ENCODE results near the gene CNOT4.
"Not testable (repeated sequence)": the region's sequence is repeated elsewhere in the genome, so short reads cannot be mapped to it uniquely, and the experiment has no call there.

The CNOT4 gene

DNA sequence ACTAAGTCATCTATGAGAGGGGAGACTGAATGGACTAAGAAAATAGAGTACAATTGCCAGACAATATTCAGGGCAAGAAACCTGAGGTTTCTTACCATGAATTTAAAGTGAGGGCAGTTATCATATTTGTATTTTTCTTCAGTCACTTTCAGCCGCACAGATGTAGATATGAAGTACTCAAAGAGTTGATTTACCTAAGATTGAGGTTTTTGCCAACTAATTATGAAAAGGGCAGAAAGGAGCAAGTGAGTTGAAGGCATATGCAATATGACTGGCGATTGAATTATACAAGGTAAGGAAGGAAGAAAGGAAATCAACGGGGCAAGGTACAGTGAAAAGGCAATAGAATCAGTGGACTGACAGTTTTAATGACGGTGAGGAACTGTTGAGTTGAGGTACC, 17.8 kb downstream of the CNOT4 start:
- H3K36me3 Mint-ChIP-seq (ENCODE audit: low read depth), result peaks cover 3% of the 10 kb centered on the region
- H3K27ac Mint-ChIP-seq, result no peak overlapping the region
- peaks cover 18% of the 10 kb centered on the region for H3K4me1 Mint-ChIP-seq (ENCODE audit: low read depth)
- H3K27me3 Mint-ChIP-seq, result no peaks in the 10 kb centered on the region
- H3K9me3 Mint-ChIP-seq, result no peaks in the 10 kb centered on the region
- H3K4me3 Mint-ChIP-seq, result no peak overlapping the region

DNA sequence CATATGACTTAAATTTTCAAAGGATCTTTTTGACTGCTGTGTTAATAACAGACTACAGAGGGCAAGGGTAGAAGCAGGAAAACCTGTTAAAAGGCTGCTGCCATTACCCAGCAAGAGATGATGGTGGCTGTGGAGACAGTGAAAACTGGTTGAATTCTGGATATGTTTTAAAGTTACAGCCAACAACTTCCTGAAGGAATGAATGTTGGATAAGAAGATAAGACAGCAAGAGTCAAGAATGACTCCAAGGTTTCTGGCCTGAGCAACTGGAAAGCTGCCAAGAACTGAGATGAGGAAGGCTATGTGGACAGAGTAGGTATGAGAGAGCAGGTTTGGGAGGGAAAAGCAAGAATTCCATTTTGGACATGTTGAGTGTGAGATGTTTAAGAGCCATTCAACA, 19.1 kb downstream of the CNOT4 start:
- Mint-ChIP-seq H3K36me3 (ENCODE audit: low read depth) (peaks cover 3% of the 10 kb centered on the region), H3K4me1 (ENCODE audit: low read depth) (peaks cover 22% of the 10 kb centered on the region), H3K9me3 (no peaks in the 10 kb centered on the region), H3K27ac (no peak overlapping the region), H3K27me3 (no peaks in the 10 kb centered on the region), H3K4me3 (no peak overlapping the region)

- H3K27me3 Mint-ChIP-seq, result no peaks in the 10 kb centered on the region
- no peak overlapping the region for H3K27ac Mint-ChIP-seq
- no peaks in the 10 kb centered on the region for H3K9me3 Mint-ChIP-seq
- H3K4me1 Mint-ChIP-seq (ENCODE audit: low read depth), result peaks cover 21% of the 10 kb centered on the region
- peaks cover 3% of the 10 kb centered on the region for H3K36me3 Mint-ChIP-seq (ENCODE audit: low read depth)
- no peak overlapping the region for H3K4me3 Mint-ChIP-seq
These were observed 20.1 kb downstream of the CNOT4 start for GRCh38 chr7:135489791-135490190.

DNA sequence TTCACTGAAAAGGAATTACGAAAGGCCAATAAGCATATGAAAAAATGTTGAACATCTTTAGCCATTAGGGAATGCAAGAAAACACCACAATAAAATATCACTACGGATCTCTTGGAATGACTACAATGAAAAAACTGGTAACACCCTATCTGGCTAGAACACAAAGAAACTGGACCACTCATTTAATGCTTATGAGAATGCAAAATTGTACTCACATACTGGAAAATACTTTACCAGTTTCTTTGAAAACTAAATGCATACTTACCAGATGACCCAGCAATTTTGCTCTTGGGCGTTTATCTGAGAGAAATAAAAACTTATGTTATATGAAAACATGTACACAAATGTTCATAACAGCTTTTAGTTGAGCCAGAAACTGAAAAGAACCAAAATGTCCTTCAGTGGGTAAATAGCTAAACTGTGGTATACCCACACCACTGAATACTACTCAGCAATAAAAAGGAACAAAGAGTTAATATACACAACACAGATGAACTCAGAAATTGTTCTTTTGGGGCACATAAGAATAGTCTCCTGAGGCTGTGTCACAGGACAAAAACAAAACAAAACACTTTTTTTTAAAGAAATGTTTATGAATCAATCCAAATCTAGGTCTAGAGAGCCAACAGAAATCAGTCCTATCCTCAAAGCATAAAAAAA, 23.5 kb downstream of the CNOT4 start:
- Mint-ChIP-seq H3K9me3 (no peaks in the 10 kb centered on the region), H3K36me3 (ENCODE audit: low read depth) (peaks cover 12% of the 10 kb centered on the region), H3K4me3 (no peak overlapping the region), H3K4me1 (ENCODE audit: low read depth) (peaks cover 24% of the 10 kb centered on the region), H3K27me3 (no peaks in the 10 kb centered on the region), H3K27ac (peak overlapping the region; percentile 64)

DNA sequence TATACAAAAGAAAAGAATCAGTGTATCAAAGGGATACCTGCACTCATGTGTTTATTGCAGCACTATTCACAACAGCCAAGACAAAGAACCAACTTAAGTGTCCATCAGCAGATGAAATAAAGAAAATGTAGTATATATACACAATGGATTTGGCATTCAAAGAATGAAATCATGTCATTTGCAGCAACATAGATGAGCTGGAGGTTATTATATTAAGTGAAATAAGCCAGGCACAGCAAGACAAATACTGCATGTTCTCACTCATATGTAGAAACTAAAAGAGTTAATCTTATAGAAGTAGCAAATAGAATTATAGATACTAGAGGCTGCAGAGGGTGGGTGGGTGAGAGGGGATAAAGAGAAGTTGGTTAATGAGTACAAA, 28.3 kb downstream of the CNOT4 start:
- H3K36me3 Mint-ChIP-seq (ENCODE audit: low read depth), result peaks cover 28% of the 10 kb centered on the region
- no peak overlapping the region for H3K4me3 Mint-ChIP-seq
- no peak overlapping the region for H3K27ac Mint-ChIP-seq
- no peaks in the 10 kb centered on the region for H3K9me3 Mint-ChIP-seq
- no peaks in the 10 kb centered on the region for H3K27me3 Mint-ChIP-seq
- peaks cover 37% of the 10 kb centered on the region for H3K4me1 Mint-ChIP-seq (ENCODE audit: low read depth)

- Mint-ChIP-seq H3K27me3 (no peaks in the 10 kb centered on the region), H3K27ac (no peak overlapping the region), H3K4me3 (no peak overlapping the region), H3K36me3 (ENCODE audit: low read depth) (peaks cover 28% of the 10 kb centered on the region), H3K4me1 (ENCODE audit: low read depth) (peaks cover 32% of the 10 kb centered on the region), H3K9me3 (no peaks in the 10 kb centered on the region)
These were observed 28.8 kb downstream of the CNOT4 start for GRCh38 chr7:135480966-135481597.

DNA sequence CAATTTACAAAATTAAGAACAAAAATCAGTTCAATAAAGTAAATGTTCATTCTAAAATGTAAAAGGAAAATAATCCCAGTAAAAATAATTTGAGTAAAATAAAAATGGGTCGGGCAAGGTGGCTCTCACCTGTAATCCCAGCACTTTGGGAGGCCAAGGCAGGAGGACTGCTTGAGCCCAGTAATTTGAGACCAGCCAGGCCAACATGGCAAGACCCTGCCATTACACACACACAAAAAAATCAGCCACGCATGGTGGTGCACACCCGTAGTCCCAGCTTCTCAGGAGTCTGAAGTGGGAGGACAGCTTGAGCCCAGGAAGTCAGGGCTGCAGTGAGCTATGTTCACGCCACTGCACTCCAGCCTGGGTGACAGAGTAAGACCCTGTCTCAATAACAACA, 34.4 kb downstream of the CNOT4 start:
- peaks cover 19% of the 10 kb centered on the region for H3K36me3 Mint-ChIP-seq (ENCODE audit: low read depth)
- peaks cover 17% of the 10 kb centered on the region for H3K4me1 Mint-ChIP-seq (ENCODE audit: low read depth)
- H3K27me3 Mint-ChIP-seq, result no peaks in the 10 kb centered on the region
- no peak overlapping the region for H3K27ac Mint-ChIP-seq
- H3K9me3 Mint-ChIP-seq, result no peaks in the 10 kb centered on the region
- H3K4me3 Mint-ChIP-seq, result no peak overlapping the region

DNA sequence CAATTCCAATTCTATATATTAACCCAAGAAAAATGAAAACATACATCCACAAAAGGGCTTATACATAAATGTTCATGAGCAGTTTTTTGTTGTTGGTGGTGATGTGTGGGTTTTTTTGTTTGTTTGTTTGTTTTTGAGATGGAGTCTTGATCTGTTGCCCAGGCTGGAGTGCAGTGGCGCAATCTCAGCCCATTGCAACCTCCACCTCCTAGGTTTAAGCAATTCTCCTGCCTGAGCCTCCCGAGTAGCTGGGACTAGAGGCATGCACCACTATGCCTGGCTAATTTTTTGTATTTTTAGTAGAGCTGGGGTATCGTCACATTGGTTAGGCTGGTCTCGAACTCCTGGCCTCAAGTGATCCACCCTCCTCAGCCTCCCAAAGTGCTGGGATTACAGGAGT, 40.2 kb downstream of the CNOT4 start:
- not testable (repeated sequence) for H3K4me3 Mint-ChIP-seq, H3K27ac Mint-ChIP-seq, H3K9me3 Mint-ChIP-seq, H3K27me3 Mint-ChIP-seq
- Mint-ChIP-seq H3K4me1 (ENCODE audit: low read depth) (peaks cover 17% of the 10 kb centered on the region), H3K36me3 (ENCODE audit: low read depth) (peaks cover 29% of the 10 kb centered on the region)

DNA sequence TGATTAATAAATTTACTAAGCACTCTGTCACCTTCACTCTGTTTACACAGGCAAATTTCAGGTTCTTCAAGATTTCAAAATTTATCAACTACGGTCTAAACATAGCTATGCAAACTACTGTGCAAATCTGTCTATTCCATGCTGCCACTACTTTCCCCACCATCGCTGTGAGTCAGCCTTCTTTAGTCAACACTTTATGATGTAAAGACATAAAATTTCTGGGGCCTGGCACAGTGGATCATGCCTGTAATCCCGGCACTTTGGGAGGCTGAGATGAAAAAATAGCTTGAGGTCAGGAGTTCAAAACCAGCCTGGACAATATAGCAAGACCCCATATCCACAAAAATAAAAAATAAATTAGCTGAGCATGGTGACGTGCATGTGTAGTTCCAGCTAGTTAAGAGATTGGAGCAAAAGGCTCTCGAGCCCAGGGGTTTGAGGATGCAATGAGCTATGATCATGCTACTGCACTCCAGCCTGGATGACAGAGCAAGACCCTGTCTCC, 42.6 kb downstream of the CNOT4 start:
- H3K27ac Mint-ChIP-seq, result no peak overlapping the region
- peaks cover 22% of the 10 kb centered on the region for H3K4me1 Mint-ChIP-seq (ENCODE audit: low read depth)

GRCh38 chr7:135466442-135467206, 43.3 kb downstream of the CNOT4 start:
- Mint-ChIP-seq H3K27ac (no peak overlapping the region), H3K4me1 (ENCODE audit: low read depth) (peaks cover 22% of the 10 kb centered on the region), H3K36me3 (ENCODE audit: low read depth) (peaks cover 35% of the 10 kb centered on the region), H3K9me3 (no peaks in the 10 kb centered on the region), H3K27me3 (no peaks in the 10 kb centered on the region), H3K4me3 (no peak overlapping the region)

More for the DNA sequence above, 42.6 kb downstream of the CNOT4 start:
- H3K9me3 Mint-ChIP-seq, result no peaks in the 10 kb centered on the region
- H3K4me3 Mint-ChIP-seq, result no peak overlapping the region
- no peaks in the 10 kb centered on the region for H3K27me3 Mint-ChIP-seq
- H3K36me3 Mint-ChIP-seq (ENCODE audit: low read depth), result peaks cover 36% of the 10 kb centered on the region

GRCh38 chr7:135463908-135464307, 46.0 kb downstream of the CNOT4 start:
- Mint-ChIP-seq H3K4me3 (no peak overlapping the region), H3K36me3 (ENCODE audit: low read depth) (peaks cover 38% of the 10 kb centered on the region), H3K27me3 (no peaks in the 10 kb centered on the region), H3K9me3 (no peaks in the 10 kb centered on the region), H3K27ac (peak overlapping the region; percentile 36), H3K4me1 (ENCODE audit: low read depth) (peaks cover 42% of the 10 kb centered on the region)

- H3K27ac Mint-ChIP-seq, result no peak overlapping the region
- H3K36me3 Mint-ChIP-seq (ENCODE audit: low read depth), result peaks cover 23% of the 10 kb centered on the region
- H3K4me3 Mint-ChIP-seq, result no peak overlapping the region
- no peaks in the 10 kb centered on the region for H3K9me3 Mint-ChIP-seq
- no peaks in the 10 kb centered on the region for H3K27me3 Mint-ChIP-seq
- H3K4me1 Mint-ChIP-seq (ENCODE audit: low read depth), result peaks cover 44% of the 10 kb centered on the region
These were observed 49.8 kb downstream of the CNOT4 start for GRCh38 chr7:135459951-135460567.

- H3K27me3 Mint-ChIP-seq, result no peaks in the 10 kb centered on the region
- no peaks in the 10 kb centered on the region for H3K9me3 Mint-ChIP-seq
- peaks cover 50% of the 10 kb centered on the region for H3K4me1 Mint-ChIP-seq (ENCODE audit: low read depth)
- H3K4me3 Mint-ChIP-seq, result no peak overlapping the region
- peaks cover 19% of the 10 kb centered on the region for H3K36me3 Mint-ChIP-seq (ENCODE audit: low read depth)
- no peak overlapping the region for H3K27ac Mint-ChIP-seq
These were observed 50.8 kb downstream of the CNOT4 start for GRCh38 chr7:135459076-135459475.

DNA sequence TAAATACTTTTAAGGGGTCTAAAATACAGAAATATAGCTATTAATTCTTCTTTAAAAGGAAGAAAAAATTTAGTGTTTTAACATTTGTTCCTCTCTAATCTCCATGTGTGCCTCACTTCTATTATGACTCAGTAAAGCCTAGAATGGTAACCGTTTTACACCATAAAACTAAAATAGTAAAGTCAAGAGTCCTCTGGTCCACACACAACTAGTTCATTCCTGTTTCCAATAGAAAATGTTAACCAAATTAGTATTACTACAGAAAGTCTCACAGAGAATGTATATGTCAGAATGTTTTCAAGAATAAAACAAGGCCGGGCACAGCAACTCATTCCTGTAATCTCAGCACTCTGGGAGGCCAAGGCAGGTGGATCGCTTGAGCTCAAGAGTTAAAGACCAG, 55.8 kb downstream of the CNOT4 start:
- Mint-ChIP-seq H3K4me3 (no peak overlapping the region), H3K27ac (no peak overlapping the region), H3K36me3 (ENCODE audit: low read depth) (peaks cover 4% of the 10 kb centered on the region), H3K9me3 (no peaks in the 10 kb centered on the region), H3K4me1 (ENCODE audit: low read depth) (peaks cover 45% of the 10 kb centered on the region), H3K27me3 (no peaks in the 10 kb centered on the region)

- Mint-ChIP-seq H3K4me1 (ENCODE audit: low read depth) (peaks cover 41% of the 10 kb centered on the region), H3K27ac (no peak overlapping the region), H3K27me3 (no peaks in the 10 kb centered on the region), H3K9me3 (no peaks in the 10 kb centered on the region), H3K4me3 (no peak overlapping the region), H3K36me3 (ENCODE audit: low read depth) (peaks cover 7% of the 10 kb centered on the region)
These were observed 60.5 kb downstream of the CNOT4 start for GRCh38 chr7:135449436-135449835.
